GM12872 (cell line): ENCODE data around the gene WNT9B.

Experiments
- CTCF ChIP-seq: IDR thresholded peaks from 3 replicates; pipeline ENCODE4 v1.5.1; 2011; ENCODE audit warnings: low read depth, mild to moderate bottlenecking, low read length, moderate library complexity; ENCODE audit not compliant: insufficient read depth

The WNT9B gene

GRCh38 chr17:46826116-46826515 lies 25.3 kb upstream of the WNT9B start:
- TF ChIP-seq CTCF: no peak

GRCh38 chr17:46827274-46827673 lies 24.1 kb upstream of the WNT9B start:
- TF ChIP-seq CTCF: no peak

- no peak for TF ChIP-seq CTCF
Observed at GRCh38 chr17:46831573-46832330, 19.6 kb upstream of the WNT9B start.

- TF ChIP-seq CTCF: no peak
Observed at GRCh38 chr17:46832331-46832821, 19.0 kb upstream of the WNT9B start.

- no peak for TF ChIP-seq CTCF
Observed at GRCh38 chr17:46832945-46833839, 18.2 kb upstream of the WNT9B start.

- TF ChIP-seq CTCF: no peak
Observed at GRCh38 chr17:46833840-46834208, 17.6 kb upstream of the WNT9B start.

- no peak for TF ChIP-seq CTCF
Observed at GRCh38 chr17:46834846-46835245, 16.5 kb upstream of the WNT9B start.
